Neural progenitor cell (in vitro differentiated cells): ENCODE results near the gene SPEF2.

Source experiments
- CTCF ChIP-seq: fragments of 200-600 bp; sonication (generic); IDR thresholded peaks from 2 replicates; pipeline ENCODE4 v1.5.1; 2017; ENCODE audit warnings: antibody characterized with exemption, mild to moderate bottlenecking
- EZH2 ChIP-seq: fragments of 200-600 bp; sonication (generic); IDR thresholded peaks from 2 replicates; pipeline ENCODE4 v1.6.1; 2017; ENCODE audit warnings: antibody characterized with exemption, mild to moderate bottlenecking, moderate library complexity
- EZH2phosphoT487 ChIP-seq: fragments of 200-600 bp; sonication (generic); IDR thresholded peaks from 2 replicates; pipeline ENCODE4 v1.6.1; 2017; ENCODE audit warnings: antibody characterized with exemption

GRCh38 chr5:35717718-35718117 lies 100.1 kb downstream of the SPEF2 start:
- TF ChIP-seq CTCF (no peak), EZH2phosphoT487 (no peak), EZH2 (no peak)
